ENCODE data around the gene DCST2.

GRCh38 chr1:154972213-154972516 lies 61.4 kb downstream of the DCST2 start:
- TF ChIP-seq CTCF (IDR thresholded peaks at IDR 0.05 in 2 of 3, conservative IDR thresholded peaks at IDR 0.05 in 1 of 3; ENCODE audit: control insufficient read depth in 2 of 3, extremely low read depth in 1 of 3, insufficient read depth in 1 of 3, low read depth in 3 of 3, low read length in 3 of 3) (no peak), ELK1 (IDR thresholded peaks at IDR 0.05; ENCODE audit: low read depth, low read length) (no peak), SMAD1 (IDR thresholded peaks at IDR 0.05; ENCODE audit: low read depth, partially characterized antibody) (no peak)
